Measurements from ENCODE around the gene SMIM35.

DNA sequence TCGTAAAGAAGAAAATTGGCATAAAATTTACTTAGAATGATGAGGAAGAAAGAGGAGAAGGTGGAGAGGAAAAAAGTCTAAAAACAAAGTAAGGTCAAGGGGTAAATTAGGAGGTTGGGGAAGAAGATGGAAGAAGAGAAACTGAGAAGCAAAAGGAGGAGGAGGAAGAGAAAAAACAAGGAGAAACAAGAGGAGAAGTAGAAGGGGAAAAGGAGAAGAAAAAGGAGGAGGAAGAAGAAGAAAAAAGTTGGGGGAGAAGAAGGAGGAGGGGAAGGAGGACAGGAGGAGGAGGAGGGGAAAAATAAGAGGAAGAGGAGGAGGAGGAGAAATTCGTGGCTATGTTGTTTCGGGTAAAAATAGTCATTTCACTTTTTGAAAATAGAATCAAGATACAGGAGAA lies 58.1 kb downstream of the SMIM35 start:
- TF ChIP-seq EZH2phosphoT487 (conservative IDR thresholded peaks at IDR 0.05; ENCODE audit: low read length), result no peak
- TF ChIP-seq, protein P1, sequence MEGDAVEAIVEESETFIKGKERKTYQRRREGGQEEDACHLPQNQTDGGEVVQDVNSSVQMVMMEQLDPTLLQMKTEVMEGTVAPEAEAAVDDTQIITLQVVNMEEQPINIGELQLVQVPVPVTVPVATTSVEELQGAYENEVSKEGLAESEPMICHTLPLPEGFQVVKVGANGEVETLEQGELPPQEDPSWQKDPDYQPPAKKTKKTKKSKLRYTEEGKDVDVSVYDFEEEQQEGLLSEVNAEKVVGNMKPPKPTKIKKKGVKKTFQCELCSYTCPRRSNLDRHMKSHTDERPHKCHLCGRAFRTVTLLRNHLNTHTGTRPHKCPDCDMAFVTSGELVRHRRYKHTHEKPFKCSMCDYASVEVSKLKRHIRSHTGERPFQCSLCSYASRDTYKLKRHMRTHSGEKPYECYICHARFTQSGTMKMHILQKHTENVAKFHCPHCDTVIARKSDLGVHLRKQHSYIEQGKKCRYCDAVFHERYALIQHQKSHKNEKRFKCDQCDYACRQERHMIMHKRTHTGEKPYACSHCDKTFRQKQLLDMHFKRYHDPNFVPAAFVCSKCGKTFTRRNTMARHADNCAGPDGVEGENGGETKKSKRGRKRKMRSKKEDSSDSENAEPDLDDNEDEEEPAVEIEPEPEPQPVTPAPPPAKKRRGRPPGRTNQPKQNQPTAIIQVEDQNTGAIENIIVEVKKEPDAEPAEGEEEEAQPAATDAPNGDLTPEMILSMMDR (IDR thresholded peaks at IDR 0.05; ENCODE audit: insufficient read depth, low read length, poor library complexity, severe bottlenecking), result no peak

Measured in SU-DHL-6 (cell line).